Astrocyte of the cerebellum (primary cell): Measurements from ENCODE around the gene STARD13.
"Not testable (repeated sequence)": the region's sequence is repeated elsewhere in the genome, so short reads cannot be mapped to it uniquely, and the experiment has no call there.

Experiments used
- DNase-seq: peaks from one replicate; pipeline ENCODE4 v3.0.0-alpha.2; 2011; ENCODE audit warnings: low read depth
- H3K4me3 ChIP-seq: 2 replicates; pipeline ENCODE4 v1.5.1; 2011; ENCODE audit warnings: mild to moderate bottlenecking, low read depth, low read length, moderate library complexity
- CTCF ChIP-seq: IDR thresholded peaks from 2 replicates; pipeline ENCODE4 v1.5.1; 2012; ENCODE audit warnings: low read length, low read depth, moderate library complexity, mild to moderate bottlenecking; ENCODE audit errors: missing control alignments
- in situ Hi-C: cut with HindIII; loops from 2 replicates; pipeline ENCODE4 v1.10.0; 2017; ENCODE audit warnings: low sequenced_read_pairs

The STARD13 gene

GRCh38 chr13:33168321-33168960, 117.1 kb downstream of the STARD13 start:
- in situ Hi-C loops = no loop called here
- no peak overlapping the region for H3K4me3 ChIP-seq
- no peak for DNase-seq
- no peak for TF ChIP-seq CTCF

GRCh38 chr13:33167491-33167890, 118.1 kb downstream of the STARD13 start:
- no peak overlapping the region for H3K4me3 ChIP-seq
- no peak for DNase-seq
- no peak for TF ChIP-seq CTCF
- in situ Hi-C loops = no loop called here

GRCh38 chr13:33165787-33166186, 119.8 kb downstream of the STARD13 start:
- DNase-seq = no peak
- TF ChIP-seq CTCF = no peak
- in situ Hi-C loops = no loop called here

GRCh38 chr13:33164331-33164730, 121.2 kb downstream of the STARD13 start:
- no peak for DNase-seq
- in situ Hi-C loops = no loop called here
- no peak for TF ChIP-seq CTCF
- no peak overlapping the region for H3K4me3 ChIP-seq

More at GRCh38 chr13:33165787-33166186, 119.8 kb downstream of the STARD13 start:
- H3K4me3 ChIP-seq = no peak overlapping the region

GRCh38 chr13:33162725-33163124, 122.8 kb downstream of the STARD13 start:
- H3K4me3 ChIP-seq, in situ Hi-C loops, DNase-seq: not testable (repeated sequence)

GRCh38 chr13:33158816-33159215, 126.7 kb downstream of the STARD13 start:
- in situ Hi-C loops = no loop called here
- no peak for DNase-seq
- H3K4me3 ChIP-seq = no peak overlapping the region
- TF ChIP-seq CTCF = no peak

- no peak overlapping the region for H3K4me3 ChIP-seq
- in situ Hi-C loops = no loop called here
- DNase-seq = no peak
- no peak for TF ChIP-seq CTCF
These were observed 127.3 kb downstream of the STARD13 start for GRCh38 chr13:33158271-33158670.
